ENCODE results near the gene SMYD3.

Gene SMYD3

GRCh38 chr1:246417152-246417812 is 89.8 kb downstream of the SMYD3 start:
- DNase-seq (ENCODE audit: low read depth in 2 of 2), result no peak

- DNase-seq (ENCODE audit: low read depth in 2 of 2), result no peak
These were observed 90.8 kb downstream of the SMYD3 start for GRCh38 chr1:246416261-246416660.

- DNase-seq (ENCODE audit: low read depth in 2 of 2), result no peak
These were observed 92.1 kb downstream of the SMYD3 start for GRCh38 chr1:246415028-246415427.

- DNase-seq (ENCODE audit: low read depth in 2 of 2), result no peak
These were observed 93.6 kb downstream of the SMYD3 start for GRCh38 chr1:246413430-246413829.

GRCh38 chr1:246404078-246404477 is 103.0 kb downstream of the SMYD3 start:
- no peak for DNase-seq (ENCODE audit: low read depth in 2 of 2)

GRCh38 chr1:246398126-246398813 is 108.8 kb downstream of the SMYD3 start:
- no peak for DNase-seq (ENCODE audit: low read depth in 2 of 2)

GRCh38 chr1:246397046-246397445 is 110.0 kb downstream of the SMYD3 start:
- DNase-seq (ENCODE audit: low read depth in 2 of 2), result no peak

- DNase-seq (ENCODE audit: low read depth in 2 of 2), result no peak
These were observed 110.8 kb downstream of the SMYD3 start for GRCh38 chr1:246396322-246396721.

- DNase-seq (ENCODE audit: low read depth in 2 of 2), result no peak
These were observed 113.0 kb downstream of the SMYD3 start for GRCh38 chr1:246394121-246394520.

- no peak for DNase-seq (ENCODE audit: low read depth in 2 of 2)
These were observed 116.2 kb downstream of the SMYD3 start for GRCh38 chr1:246390855-246391254.

GRCh38 chr1:246384616-246385015 is 122.5 kb downstream of the SMYD3 start:
- DNase-seq (ENCODE audit: low read depth in 2 of 2), result no peak

- no peak for DNase-seq (ENCODE audit: low read depth in 2 of 2)
These were observed 123.3 kb downstream of the SMYD3 start for GRCh38 chr1:246383791-246384190.

GRCh38 chr1:246383239-246383589 is 123.9 kb downstream of the SMYD3 start:
- DNase-seq (ENCODE audit: low read depth in 2 of 2), result no peak

GRCh38 chr1:246382589-246383238 is 124.4 kb downstream of the SMYD3 start:
- DNase-seq (ENCODE audit: low read depth in 2 of 2), result no peak

- no peak for DNase-seq (ENCODE audit: low read depth in 2 of 2)
These were observed 125.6 kb downstream of the SMYD3 start for GRCh38 chr1:246381452-246381851.

GRCh38 chr1:246377625-246378153 is 129.4 kb downstream of the SMYD3 start:
- no peak for DNase-seq (ENCODE audit: low read depth in 2 of 2)

GRCh38 chr1:246373828-246374569 is 133.1 kb downstream of the SMYD3 start:
- no peak for DNase-seq (ENCODE audit: low read depth in 2 of 2)

GRCh38 chr1:246372559-246372958 is 134.5 kb downstream of the SMYD3 start:
- no peak for DNase-seq (ENCODE audit: low read depth in 2 of 2)

- no peak for DNase-seq (ENCODE audit: low read depth in 2 of 2)
These were observed 140.0 kb downstream of the SMYD3 start for GRCh38 chr1:246367041-246367440.

GRCh38 chr1:246365708-246366107 is 141.4 kb downstream of the SMYD3 start:
- no peak for DNase-seq (ENCODE audit: low read depth in 2 of 2)

GRCh38 chr1:246364415-246364941 is 142.6 kb downstream of the SMYD3 start:
- no peak for DNase-seq (ENCODE audit: low read depth in 2 of 2)
